22Rv1 (cell line): ENCODE results near the gene COL10A1.

ENCODE experiments used
- CTCF ChIP-seq: fragments of 450-650 bp; IDR thresholded peaks from 2 replicates; pipeline ENCODE4 v1.5.1; 2017; ENCODE audit warnings: mild to moderate bottlenecking
- ZFX ChIP-seq: fragments of 450-650 bp; IDR thresholded peaks from 2 replicates; pipeline ENCODE4 v1.6.1; 2017; ENCODE audit warnings: antibody characterized with exemption, borderline replicate concordance

- no peak for TF ChIP-seq CTCF
- no peak for TF ChIP-seq ZFX
These were observed 31.9 kb downstream of the COL10A1 start for GRCh38 chr6:116094041-116094440.
